Measurements from ENCODE around the gene PLD3.

The PLD3 gene

DNA sequence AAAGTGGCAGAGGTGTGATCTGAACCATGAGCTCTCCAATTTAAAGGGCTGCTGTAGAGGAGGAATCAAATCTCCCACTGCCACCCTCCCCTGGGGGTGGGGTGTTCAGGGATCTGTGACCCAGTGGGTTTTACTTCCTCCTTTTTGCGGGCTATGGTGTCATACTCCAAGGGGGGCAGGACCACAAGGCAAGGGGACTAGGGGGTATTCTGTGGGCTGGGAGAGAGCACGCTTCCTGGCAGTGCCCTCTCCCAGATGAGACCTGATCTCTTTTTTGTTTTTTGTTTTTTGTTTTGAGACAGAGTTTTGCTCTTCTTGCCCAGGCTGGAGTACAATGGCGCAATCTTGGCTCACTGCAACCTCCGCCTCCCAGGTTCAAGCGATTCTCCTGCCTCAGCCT is 10.3 kb downstream of the PLD3 start:
- ChIA-PET CTCF (no interaction called here), POLR2A (interaction anchor here (1.0 kb wide), 1 partner anchor 10 kb away, joined by 3 read pairs; the partner anchor contains the start of genes C19orf47 and PLD3)
- DNase-seq (ENCODE audit: extremely low spot score) = no peak
- TF ChIP-seq FOXA1 (IDR thresholded peaks at IDR 0.05) = no peak
- no peak for TF ChIP-seq LEF1 (IDR thresholded peaks at IDR 0.05; ENCODE audit: borderline replicate concordance)
- TF ChIP-seq HDGF (IDR thresholded peaks at IDR 0.05; ENCODE audit: borderline replicate concordance) = no peak
- TF ChIP-seq ZNF384 (IDR thresholded peaks at IDR 0.05) = no peak

DNA sequence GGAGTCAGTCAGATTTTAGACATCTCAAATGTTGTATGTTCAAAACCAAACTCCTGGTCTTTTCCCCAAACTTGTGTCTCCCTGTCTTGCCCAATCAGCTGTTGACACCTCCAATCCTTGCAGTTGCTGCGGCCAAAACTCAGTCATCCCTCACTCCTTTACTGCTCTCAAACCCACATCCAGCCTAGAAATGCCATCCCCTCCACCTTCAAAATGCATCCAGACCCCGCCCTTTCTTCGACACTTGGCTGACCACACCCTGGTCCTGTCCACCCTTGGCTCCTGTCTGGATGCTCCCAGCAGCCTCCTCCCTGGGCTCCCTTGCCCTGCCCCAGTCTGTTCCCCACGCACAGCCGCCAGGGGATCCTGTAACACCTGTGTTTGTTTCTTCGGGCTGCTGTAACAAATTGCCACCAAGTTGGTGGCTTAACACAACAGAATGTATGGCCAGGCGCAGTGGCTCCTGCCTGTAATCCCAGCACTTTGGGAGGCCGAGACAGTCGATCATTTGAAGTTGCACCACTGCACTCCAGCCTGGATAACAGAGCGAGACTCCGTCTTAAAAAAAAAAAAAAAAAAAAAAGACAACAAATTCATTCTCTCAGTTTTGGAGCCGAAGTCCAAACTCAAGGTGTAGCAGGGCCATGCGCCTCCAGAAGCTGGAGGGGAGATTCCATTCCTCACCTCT is 11.7 kb downstream of the PLD3 start:
- no peak for DNase-seq (ENCODE audit: extremely low spot score)
- TF ChIP-seq SP1 (IDR thresholded peaks at IDR 0.05) (no peak), ZNF384 (IDR thresholded peaks at IDR 0.05) (no peak), FOXM1 (IDR thresholded peaks at IDR 0.05; ENCODE audit: borderline replicate concordance) (no peak), FOXK2 (IDR thresholded peaks at IDR 0.05) (no peak), L3MBTL2 (conservative IDR thresholded peaks at IDR 0.05) (no peak), BHLHE40 (IDR thresholded peaks at IDR 0.05; ENCODE audit: borderline replicate concordance) (no peak), NFRKB (IDR thresholded peaks at IDR 0.05) (no peak), CTBP1 (IDR thresholded peaks at IDR 0.05; ENCODE audit: borderline replicate concordance) (no peak)
- TF ChIP-seq, protein P1, sequence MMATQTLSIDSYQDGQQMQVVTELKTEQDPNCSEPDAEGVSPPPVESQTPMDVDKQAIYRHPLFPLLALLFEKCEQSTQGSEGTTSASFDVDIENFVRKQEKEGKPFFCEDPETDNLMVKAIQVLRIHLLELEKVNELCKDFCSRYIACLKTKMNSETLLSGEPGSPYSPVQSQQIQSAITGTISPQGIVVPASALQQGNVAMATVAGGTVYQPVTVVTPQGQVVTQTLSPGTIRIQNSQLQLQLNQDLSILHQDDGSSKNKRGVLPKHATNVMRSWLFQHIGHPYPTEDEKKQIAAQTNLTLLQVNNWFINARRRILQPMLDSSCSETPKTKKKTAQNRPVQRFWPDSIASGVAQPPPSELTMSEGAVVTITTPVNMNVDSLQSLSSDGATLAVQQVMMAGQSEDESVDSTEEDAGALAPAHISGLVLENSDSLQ (IDR thresholded peaks at IDR 0.05) = no peak
- ChIA-PET CTCF (interaction anchor here (0.6 kb wide), 1 partner anchor 50 kb away, joined by 3 read pairs; no protein-coding TSS in a partner anchor), POLR2A (interaction anchor here (0.6 kb wide), 1 partner anchor 12 kb away, joined by 3 read pairs; the partner anchor contains the start of genes C19orf47 and PLD3)

DNA sequence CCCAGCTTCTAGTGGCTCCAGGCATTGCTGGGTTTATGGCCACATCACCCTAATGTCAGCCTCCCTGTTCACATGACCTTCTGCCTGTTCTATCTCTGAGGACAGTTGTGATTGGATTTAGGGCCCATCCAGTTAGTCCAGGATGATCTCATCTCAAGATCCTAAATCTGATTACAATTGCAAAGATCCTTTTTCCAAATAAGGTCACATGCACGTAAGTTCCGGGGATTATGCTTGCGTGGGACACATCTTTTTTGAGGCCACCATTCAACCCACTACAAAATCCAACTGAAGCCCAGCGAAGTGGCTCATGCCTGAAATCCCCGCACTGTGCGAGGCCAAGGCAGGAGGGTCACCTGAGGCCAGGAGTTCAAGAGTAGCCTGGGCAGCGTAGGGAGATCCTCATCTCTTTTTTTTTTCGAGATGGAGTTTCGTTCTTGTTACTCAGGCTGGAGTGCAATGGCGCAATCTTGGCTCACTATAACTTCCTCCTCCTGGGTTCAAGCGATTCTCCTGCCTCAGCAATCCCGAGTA is 12.3 kb downstream of the PLD3 start:
- no peak for DNase-seq (ENCODE audit: extremely low spot score)
- CTCF ChIA-PET = interaction anchor here (0.6 to 0.7 kb wide), 2 partner anchors 22 to 51 kb away, joined by 3 read pairs; no protein-coding TSS in a partner anchor
- TF ChIP-seq TARDBP (IDR thresholded peaks at IDR 0.05) (no peak), SUZ12 (IDR thresholded peaks at IDR 0.05) (no peak), L3MBTL2 (conservative IDR thresholded peaks at IDR 0.05) (no peak)
- TF ChIP-seq, protein P1 (IDR thresholded peaks at IDR 0.05) = no peak
- POLR2A ChIA-PET = interaction anchor here (0.6 kb wide), 1 partner anchor 12 kb away, joined by 3 read pairs; the partner anchor contains the start of genes C19orf47 and PLD3

DNA sequence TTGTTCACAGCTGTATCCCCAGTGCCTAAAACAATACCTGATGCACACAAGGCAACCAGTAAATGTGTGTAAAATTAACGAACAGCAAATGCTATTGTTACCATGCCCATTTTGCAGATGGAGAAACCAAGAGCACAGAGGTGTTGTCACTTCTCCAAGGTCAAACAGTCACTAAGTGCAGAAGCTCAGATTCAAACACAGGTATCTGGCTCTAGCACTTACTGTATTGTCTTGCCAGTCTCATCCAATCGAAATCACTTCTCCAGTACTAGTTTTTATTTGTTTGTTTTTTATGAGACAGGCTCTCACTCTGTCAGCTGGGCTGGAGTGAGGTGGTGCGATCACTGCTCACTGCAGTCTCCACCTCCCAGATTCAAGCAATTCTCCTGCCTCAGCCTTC is 13.7 kb downstream of the PLD3 start:
- no peak for DNase-seq (ENCODE audit: extremely low spot score)
- CTCF ChIA-PET = no interaction called here
- TF ChIP-seq L3MBTL2 (conservative IDR thresholded peaks at IDR 0.05) = no peak
- no peak for TF ChIP-seq FOXK2 (IDR thresholded peaks at IDR 0.05)
- no peak for TF ChIP-seq LEF1 (IDR thresholded peaks at IDR 0.05; ENCODE audit: borderline replicate concordance)
- TF ChIP-seq, protein P1 (IDR thresholded peaks at IDR 0.05) = no peak
- TF ChIP-seq CTBP1 (IDR thresholded peaks at IDR 0.05; ENCODE audit: borderline replicate concordance) = no peak
- TF ChIP-seq FOXM1 (IDR thresholded peaks at IDR 0.05; ENCODE audit: borderline replicate concordance) = no peak
- TF ChIP-seq ZNF384 (IDR thresholded peaks at IDR 0.05) = no peak
- TF ChIP-seq BHLHE40 (IDR thresholded peaks at IDR 0.05; ENCODE audit: borderline replicate concordance) = no peak
- no peak for TF ChIP-seq ARNT (IDR thresholded peaks at IDR 0.05)
- TF ChIP-seq SP1 (IDR thresholded peaks at IDR 0.05) = no peak
- TF ChIP-seq SUZ12 (IDR thresholded peaks at IDR 0.05) = no peak
- no peak for TF ChIP-seq ELF4 (IDR thresholded peaks at IDR 0.05)
- no peak for TF ChIP-seq FOXA1 (IDR thresholded peaks at IDR 0.05)
- TF ChIP-seq HDGF (IDR thresholded peaks at IDR 0.05; ENCODE audit: borderline replicate concordance) = no peak
- no peak for TF ChIP-seq NFRKB (IDR thresholded peaks at IDR 0.05)
- no peak for TF ChIP-seq TARDBP (IDR thresholded peaks at IDR 0.05)
- POLR2A ChIA-PET = no interaction called here

DNA sequence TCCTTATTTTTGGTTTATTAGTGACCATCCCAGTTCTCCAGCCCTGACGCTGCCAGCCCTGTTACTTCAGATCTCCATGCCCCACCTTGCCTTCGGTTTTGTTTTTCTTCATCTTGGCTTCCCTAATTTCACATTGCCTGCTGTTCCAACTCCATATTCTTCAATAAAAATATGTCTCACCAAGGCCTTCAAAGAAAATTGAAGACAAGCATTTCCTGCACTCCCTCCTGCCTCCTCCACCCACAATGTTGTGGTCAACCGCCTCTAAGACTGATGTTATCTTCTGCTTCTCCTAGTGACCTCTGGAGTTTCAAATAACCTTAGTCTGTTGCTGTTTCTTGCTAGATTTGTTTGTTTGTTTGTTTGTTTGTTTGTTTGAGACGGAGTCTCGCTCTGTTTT is 14.6 kb downstream of the PLD3 start:
- no peak for DNase-seq (ENCODE audit: extremely low spot score)
- ChIA-PET CTCF (no interaction called here), POLR2A (no interaction called here)
- no peak for TF ChIP-seq FOXM1 (IDR thresholded peaks at IDR 0.05; ENCODE audit: borderline replicate concordance)
- no peak for TF ChIP-seq TARDBP (IDR thresholded peaks at IDR 0.05)
- TF ChIP-seq, protein P1 (IDR thresholded peaks at IDR 0.05) = no peak
- TF ChIP-seq SUZ12 (IDR thresholded peaks at IDR 0.05) = no peak
- no peak for TF ChIP-seq FOXK2 (IDR thresholded peaks at IDR 0.05)

DNA sequence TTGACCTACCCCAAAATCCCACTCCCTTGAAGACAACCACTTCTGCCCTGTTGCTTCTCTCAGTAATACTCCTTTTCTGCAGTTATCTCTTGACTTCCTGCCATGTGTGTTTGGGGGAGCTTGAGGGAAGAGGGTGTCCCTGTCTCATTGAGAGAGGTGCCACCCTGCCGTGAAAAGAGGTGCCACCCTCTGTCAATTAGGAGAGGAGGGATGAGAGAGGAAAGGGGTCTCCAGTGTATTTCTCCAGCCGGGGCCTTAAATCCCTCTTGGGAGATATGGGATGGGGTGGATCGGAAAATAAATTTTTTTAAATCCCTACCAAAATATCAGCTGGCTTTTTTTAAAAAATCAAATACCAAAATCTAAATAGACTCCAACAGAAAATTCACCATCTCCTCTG is 16.5 kb downstream of the PLD3 start:
- CTCF ChIA-PET = interaction anchor here (0.6 kb wide), 2 partner anchors 51 to 99 kb away, joined by 3 read pairs; no protein-coding TSS in a partner anchor
- POLR2A ChIA-PET = interaction anchor here (1.6 kb wide), 1 partner anchor 17 kb away, joined by 5 read pairs; the partner anchor contains the start of genes C19orf47 and PLD3
- TF ChIP-seq ZNF384 (IDR thresholded peaks at IDR 0.05) (no peak), NFRKB (IDR thresholded peaks at IDR 0.05) (no peak), BHLHE40 (IDR thresholded peaks at IDR 0.05; ENCODE audit: borderline replicate concordance) (no peak), SP1 (IDR thresholded peaks at IDR 0.05) (no peak), FOXM1 (IDR thresholded peaks at IDR 0.05; ENCODE audit: borderline replicate concordance) (no peak), HDGF (IDR thresholded peaks at IDR 0.05; ENCODE audit: borderline replicate concordance) (no peak), SUZ12 (IDR thresholded peaks at IDR 0.05) (no peak), ELF4 (IDR thresholded peaks at IDR 0.05) (no peak), FOXA1 (IDR thresholded peaks at IDR 0.05) (no peak), FOXK2 (IDR thresholded peaks at IDR 0.05) (no peak), ARNT (IDR thresholded peaks at IDR 0.05) (no peak), L3MBTL2 (conservative IDR thresholded peaks at IDR 0.05) (no peak), CTBP1 (IDR thresholded peaks at IDR 0.05; ENCODE audit: borderline replicate concordance) (no peak), LEF1 (IDR thresholded peaks at IDR 0.05; ENCODE audit: borderline replicate concordance) (no peak), TARDBP (IDR thresholded peaks at IDR 0.05) (no peak)
- TF ChIP-seq, protein P1 (IDR thresholded peaks at IDR 0.05) = no peak
- DNase-seq (ENCODE audit: extremely low spot score) = no peak
